ENCODE results near the gene SCNN1A.

SCNN1A gene

DNA sequence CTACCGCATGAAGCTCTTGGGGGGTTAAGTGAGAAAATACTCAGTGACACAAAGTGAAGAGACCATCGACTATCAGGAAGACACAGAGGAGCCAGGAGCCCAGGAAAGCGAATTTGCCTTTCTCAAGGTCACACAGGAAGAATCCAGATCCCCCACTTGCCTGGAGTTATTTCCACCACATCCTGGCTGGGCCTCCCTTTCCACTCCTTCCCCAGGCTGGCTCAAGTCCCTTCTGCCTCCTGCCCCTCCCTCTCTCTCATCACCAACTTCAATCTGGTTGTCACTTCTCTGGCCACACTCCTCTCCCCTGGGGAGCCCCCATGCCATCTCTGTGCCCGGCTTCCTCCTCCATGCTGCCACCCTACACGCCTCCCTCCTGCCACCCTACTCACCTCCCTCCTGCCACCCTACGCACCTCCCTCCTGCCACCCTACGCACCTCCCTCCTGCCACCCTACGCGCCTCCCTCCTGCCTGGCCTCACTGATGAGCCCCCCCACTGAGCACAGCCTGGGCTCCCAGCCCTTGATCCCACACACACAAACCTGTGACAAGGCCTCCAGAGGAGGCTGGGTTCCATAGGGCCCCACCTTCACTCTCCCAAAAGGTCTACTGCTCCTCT is 6.3 kb downstream of the SCNN1A start:
- DNase-seq (ENCODE audit: low read depth): no peak
- H3K4me3 ChIP-seq (ENCODE audit: control insufficient read depth, low read depth, low read length): no peak overlapping the region
- TF ChIP-seq, protein P1, sequence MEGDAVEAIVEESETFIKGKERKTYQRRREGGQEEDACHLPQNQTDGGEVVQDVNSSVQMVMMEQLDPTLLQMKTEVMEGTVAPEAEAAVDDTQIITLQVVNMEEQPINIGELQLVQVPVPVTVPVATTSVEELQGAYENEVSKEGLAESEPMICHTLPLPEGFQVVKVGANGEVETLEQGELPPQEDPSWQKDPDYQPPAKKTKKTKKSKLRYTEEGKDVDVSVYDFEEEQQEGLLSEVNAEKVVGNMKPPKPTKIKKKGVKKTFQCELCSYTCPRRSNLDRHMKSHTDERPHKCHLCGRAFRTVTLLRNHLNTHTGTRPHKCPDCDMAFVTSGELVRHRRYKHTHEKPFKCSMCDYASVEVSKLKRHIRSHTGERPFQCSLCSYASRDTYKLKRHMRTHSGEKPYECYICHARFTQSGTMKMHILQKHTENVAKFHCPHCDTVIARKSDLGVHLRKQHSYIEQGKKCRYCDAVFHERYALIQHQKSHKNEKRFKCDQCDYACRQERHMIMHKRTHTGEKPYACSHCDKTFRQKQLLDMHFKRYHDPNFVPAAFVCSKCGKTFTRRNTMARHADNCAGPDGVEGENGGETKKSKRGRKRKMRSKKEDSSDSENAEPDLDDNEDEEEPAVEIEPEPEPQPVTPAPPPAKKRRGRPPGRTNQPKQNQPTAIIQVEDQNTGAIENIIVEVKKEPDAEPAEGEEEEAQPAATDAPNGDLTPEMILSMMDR (conservative IDR thresholded peaks at IDR 0.05; ENCODE audit: control insufficient read depth, insufficient read depth, low read depth, low read length): no peak

DNA sequence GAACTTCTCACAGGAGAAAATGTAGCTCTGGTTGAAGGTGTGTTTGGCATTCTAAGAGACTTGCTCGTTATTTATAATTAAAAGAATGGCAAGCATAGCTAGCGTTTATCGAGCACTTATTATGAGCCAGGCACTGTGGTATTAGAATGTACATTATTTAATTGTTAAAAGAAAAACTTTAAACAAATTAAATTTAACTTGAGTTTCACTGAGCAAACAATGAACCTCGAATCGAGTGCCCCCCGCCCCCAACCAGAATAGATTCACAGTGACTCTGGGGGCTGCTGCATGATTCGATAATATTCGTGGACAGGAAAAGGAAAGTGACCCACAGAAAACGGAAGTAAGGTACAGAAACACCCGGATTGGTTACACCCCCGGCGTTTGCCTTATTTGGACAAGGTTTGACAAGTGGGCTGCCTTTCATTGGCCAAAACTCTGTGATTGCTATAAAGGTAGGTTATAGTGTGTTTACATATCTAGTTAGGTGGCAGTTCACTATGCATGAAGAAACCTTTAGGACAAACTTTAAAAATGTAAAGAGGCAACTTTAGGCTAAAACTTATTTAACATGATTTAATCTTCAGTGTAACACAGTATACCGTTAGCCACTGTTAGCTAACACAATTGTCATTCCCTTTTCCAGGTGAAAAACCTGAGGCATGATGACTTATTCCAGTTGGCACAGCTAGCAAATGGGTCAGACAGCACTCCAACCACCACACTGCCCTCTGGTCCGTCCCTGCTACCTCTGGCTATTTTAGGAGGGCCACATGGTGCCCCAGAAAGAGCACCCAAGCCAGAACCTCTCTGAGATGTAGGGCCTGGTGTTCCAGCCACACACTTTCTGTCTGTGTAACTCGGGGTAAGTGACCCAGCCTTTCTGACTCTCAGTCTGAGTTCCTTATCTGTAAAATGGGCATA is 7.1 kb downstream of the SCNN1A start:
- TF ChIP-seq, protein P1 (conservative IDR thresholded peaks at IDR 0.05; ENCODE audit: control insufficient read depth, insufficient read depth, low read depth, low read length): no peak
- no peak overlapping the region for H3K4me3 ChIP-seq (ENCODE audit: control insufficient read depth, low read depth, low read length)
- DNase-seq (ENCODE audit: low read depth): no peak

DNA sequence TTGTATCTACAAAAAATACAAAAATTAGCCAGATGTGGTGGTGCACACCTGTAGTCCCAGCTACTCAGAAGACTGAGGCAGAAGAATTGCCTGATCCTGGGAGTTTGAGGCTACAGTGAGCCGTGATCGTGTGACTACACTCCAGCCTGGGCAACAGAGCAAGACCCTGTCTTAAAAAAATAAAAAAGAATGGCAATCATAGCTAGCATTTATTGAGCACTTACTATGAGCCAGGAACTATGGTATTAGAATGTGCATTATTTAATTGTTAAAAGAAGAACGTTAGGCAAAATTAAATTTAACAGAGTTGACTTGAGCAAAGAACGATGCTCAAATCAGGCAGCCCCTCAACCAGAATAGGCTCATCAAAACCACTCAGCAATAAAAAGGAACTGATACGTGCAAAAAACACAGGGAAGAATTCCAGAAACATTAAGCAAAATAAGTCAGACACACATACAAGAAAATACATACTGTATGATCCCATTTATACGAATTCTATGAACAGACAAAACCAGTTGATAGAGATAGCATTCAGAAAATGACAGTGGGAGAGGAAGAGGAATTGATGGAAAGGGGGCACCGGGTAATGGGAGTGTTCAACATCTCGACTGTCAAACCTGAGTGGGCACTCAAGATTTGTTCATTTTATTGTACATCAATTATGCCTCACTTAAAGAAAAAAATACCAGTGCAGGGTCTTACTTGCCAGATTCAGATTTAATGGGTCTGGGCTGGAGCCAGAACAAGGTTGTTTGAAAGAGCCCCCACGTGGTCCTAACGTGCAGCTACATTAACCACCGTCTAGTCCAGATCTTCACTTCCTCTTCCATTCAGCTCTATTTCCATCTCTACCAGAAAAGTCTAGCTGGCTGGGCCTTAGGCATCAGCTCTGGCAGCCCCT is 8.0 kb downstream of the SCNN1A start:
- H3K4me3 ChIP-seq (ENCODE audit: control insufficient read depth, low read depth, low read length): no peak overlapping the region
- peak; percentile 51 for DNase-seq (ENCODE audit: low read depth)
- TF ChIP-seq, protein P1 (conservative IDR thresholded peaks at IDR 0.05; ENCODE audit: control insufficient read depth, insufficient read depth, low read depth, low read length): peak; percentile 29

DNA sequence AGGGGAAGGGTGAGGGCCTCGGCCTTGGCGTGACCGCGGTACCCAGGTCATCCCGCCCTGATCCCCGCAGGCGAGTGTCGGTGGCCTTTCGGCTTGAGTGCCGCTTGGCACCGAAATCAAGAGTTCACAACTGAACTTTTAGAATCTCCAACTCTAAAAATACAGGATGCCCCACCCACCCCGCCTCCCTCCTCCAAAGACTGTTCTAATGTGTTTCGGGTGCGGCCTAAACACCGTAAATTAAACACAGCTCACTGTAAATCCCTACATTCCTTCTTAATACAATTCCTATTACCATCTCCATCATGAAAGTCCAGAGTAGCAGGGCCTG is 11.4 kb downstream of the SCNN1A start:
- peak overlapping the region; percentile 59 for H3K4me3 ChIP-seq (ENCODE audit: control insufficient read depth, low read depth, low read length)
- TF ChIP-seq, protein P1 (conservative IDR thresholded peaks at IDR 0.05; ENCODE audit: control insufficient read depth, insufficient read depth, low read depth, low read length): no peak
- DNase-seq (ENCODE audit: low read depth): no peak

DNA sequence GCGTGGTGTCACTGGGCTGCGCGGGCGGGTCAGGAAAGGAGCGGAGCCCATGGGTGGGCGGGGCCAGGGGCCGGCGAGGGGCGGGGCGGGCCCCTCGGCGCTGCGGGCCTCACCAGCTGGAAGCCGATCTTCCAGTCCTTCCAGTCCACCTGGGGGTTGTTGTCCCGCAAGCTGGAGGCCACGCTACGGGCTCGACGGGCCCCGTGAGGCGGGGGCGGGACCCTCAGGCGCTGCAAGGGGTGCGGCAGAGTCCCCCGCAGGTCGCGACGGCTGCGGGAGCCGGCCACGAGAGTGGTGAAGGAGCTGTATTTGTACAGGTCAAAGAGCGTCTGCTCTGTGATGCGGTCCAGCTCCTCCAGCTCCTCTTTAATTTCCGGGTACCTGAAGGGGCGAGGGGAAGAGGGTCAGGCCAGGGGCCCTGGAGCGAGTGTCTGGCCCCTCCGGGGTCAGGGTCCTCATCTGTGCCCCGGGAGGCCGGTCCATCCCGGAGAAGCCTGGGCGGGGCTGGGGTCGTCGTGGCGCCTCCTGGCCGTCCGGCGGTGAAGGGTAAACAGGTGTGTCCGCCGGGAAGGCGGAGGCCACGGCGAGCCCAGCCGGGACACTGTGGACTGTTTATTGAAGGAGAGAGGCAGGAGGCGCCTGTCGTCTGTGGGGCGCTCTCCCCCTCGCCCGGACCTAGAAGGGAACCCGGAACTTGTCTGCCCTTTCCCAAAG is 11.9 kb downstream of the SCNN1A start:
- TF ChIP-seq, protein P1 (conservative IDR thresholded peaks at IDR 0.05; ENCODE audit: control insufficient read depth, insufficient read depth, low read depth, low read length): no peak
- peak; percentile 51 for DNase-seq (ENCODE audit: low read depth)
- H3K4me3 ChIP-seq (ENCODE audit: control insufficient read depth, low read depth, low read length): peak overlapping the region; percentile 59

DNA sequence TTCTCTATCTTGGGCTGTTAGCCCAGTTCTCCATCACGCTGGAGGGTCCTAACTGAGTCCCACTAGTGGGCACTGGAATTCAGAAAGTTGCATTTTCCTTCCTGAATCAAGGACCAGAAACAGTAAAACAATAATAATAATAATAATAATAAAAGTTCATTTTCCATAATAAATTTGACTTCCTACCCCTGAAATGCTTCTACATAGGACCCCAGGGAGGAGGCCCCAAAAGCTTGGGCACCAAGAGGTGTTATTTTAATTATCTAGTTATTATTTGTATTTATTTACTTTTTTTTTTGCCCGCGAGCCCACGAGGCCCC is 12.4 kb downstream of the SCNN1A start:
- no peak overlapping the region for H3K4me3 ChIP-seq (ENCODE audit: control insufficient read depth, low read depth, low read length)
- DNase-seq (ENCODE audit: low read depth): no peak

More for the DNA sequence above, 12.4 kb downstream of the SCNN1A start:
- TF ChIP-seq, protein P1 (conservative IDR thresholded peaks at IDR 0.05; ENCODE audit: control insufficient read depth, insufficient read depth, low read depth, low read length): no peak
